ENCODE results near the gene PTPRJ.

Gene PTPRJ

DNA sequence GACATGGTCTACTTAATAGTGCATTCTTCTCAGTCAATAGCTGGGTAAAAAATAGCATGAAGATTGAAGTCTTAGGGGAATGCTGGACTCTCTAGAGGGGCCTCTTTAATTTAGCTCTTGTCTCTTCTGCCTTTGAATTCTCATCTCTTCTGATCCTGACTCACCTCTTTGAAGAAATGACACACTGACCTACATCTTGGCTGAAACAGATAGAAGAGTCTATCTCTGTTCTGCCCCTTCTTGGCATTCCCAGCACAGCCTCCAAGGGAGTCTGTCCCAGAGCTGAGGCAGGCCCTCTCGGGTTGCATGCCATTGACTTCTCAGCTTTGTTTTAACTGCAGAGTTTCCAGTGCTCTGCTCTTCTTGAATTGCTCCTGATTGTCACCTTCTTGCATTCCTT, 55.7 kb downstream of the PTPRJ start:
- H2AFZ ChIP-seq (ENCODE audit: low read length), result no peak overlapping the region
- no peaks in the 10 kb centered on the region for H3F3A ChIP-seq (ENCODE audit: low read depth)
- no peaks in the 10 kb centered on the region for H3K9me3 ChIP-seq (ENCODE audit: insufficient read depth, low read depth, low read length)
- no peak overlapping the region for H3K4me3 ChIP-seq (ENCODE audit: low read length, poor library complexity, severe bottlenecking)
- H4K20me1 ChIP-seq (ENCODE audit: insufficient read depth, low read length, poor library complexity, severe bottlenecking), result no peaks in the 10 kb centered on the region
- no peak overlapping the region for H3K9ac ChIP-seq (ENCODE audit: low read depth, low read length, poor library complexity, severe bottlenecking)
- no peak for TF ChIP-seq EZH2phosphoT487 (IDR thresholded peaks at IDR 0.05; ENCODE audit: borderline replicate concordance)
- H3K27me3 ChIP-seq (ENCODE audit: insufficient read depth, low read length, poor library complexity, severe bottlenecking), result no peaks in the 10 kb centered on the region
- H3K36me3 ChIP-seq (ENCODE audit: insufficient read depth, low read length), result no peaks in the 10 kb centered on the region
- no peaks in the 10 kb centered on the region for H3K4me1 ChIP-seq (ENCODE audit: insufficient read depth, low read length, poor library complexity, severe bottlenecking)
- H3K4me2 ChIP-seq (ENCODE audit: low read depth, low read length, poor library complexity, severe bottlenecking), result no peak overlapping the region
- no peaks in the 10 kb centered on the region for H3K9me2 ChIP-seq (replicated peaks; ENCODE audit: low read depth, low read length)
- no peaks in the 10 kb centered on the region for H3K79me2 ChIP-seq (ENCODE audit: insufficient read depth, low read length)

DNA sequence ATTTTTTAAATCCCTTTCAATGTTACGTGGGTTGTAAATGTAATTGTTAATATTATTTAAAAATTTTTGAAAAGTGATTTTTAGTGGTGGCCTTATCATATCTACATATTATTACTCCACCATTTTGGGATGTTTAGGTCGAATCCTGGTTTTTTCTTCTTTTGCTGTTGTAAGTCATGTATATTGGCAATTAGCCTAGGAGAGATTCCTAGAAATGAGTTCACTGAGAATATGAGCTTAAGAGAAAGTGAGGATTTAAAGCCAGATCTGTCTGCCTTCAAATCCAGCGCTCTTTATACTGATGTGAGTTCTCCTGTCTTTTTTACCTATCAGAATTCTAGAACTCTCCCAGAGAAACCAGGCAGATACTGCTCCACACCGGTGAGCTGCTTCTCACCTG, 56.1 kb downstream of the PTPRJ start:
- no peaks in the 10 kb centered on the region for H4K20me1 ChIP-seq (ENCODE audit: insufficient read depth, low read length, poor library complexity, severe bottlenecking)
- no peak overlapping the region for H3K4me2 ChIP-seq (ENCODE audit: low read depth, low read length, poor library complexity, severe bottlenecking)
- H3K27me3 ChIP-seq (ENCODE audit: insufficient read depth, low read length, poor library complexity, severe bottlenecking), result no peaks in the 10 kb centered on the region
- no peaks in the 10 kb centered on the region for H3K9me3 ChIP-seq (ENCODE audit: insufficient read depth, low read depth, low read length)
- H3F3A ChIP-seq (ENCODE audit: low read depth), result no peaks in the 10 kb centered on the region
- H3K79me2 ChIP-seq (ENCODE audit: insufficient read depth, low read length), result no peaks in the 10 kb centered on the region
- TF ChIP-seq, protein P1, sequence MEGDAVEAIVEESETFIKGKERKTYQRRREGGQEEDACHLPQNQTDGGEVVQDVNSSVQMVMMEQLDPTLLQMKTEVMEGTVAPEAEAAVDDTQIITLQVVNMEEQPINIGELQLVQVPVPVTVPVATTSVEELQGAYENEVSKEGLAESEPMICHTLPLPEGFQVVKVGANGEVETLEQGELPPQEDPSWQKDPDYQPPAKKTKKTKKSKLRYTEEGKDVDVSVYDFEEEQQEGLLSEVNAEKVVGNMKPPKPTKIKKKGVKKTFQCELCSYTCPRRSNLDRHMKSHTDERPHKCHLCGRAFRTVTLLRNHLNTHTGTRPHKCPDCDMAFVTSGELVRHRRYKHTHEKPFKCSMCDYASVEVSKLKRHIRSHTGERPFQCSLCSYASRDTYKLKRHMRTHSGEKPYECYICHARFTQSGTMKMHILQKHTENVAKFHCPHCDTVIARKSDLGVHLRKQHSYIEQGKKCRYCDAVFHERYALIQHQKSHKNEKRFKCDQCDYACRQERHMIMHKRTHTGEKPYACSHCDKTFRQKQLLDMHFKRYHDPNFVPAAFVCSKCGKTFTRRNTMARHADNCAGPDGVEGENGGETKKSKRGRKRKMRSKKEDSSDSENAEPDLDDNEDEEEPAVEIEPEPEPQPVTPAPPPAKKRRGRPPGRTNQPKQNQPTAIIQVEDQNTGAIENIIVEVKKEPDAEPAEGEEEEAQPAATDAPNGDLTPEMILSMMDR (conservative IDR thresholded peaks at IDR 0.05; ENCODE audit: low read length), result no peak
- no peak for TF ChIP-seq EZH2phosphoT487 (IDR thresholded peaks at IDR 0.05; ENCODE audit: borderline replicate concordance)
- no peaks in the 10 kb centered on the region for H3K4me1 ChIP-seq (ENCODE audit: insufficient read depth, low read length, poor library complexity, severe bottlenecking)
- H3K4me3 ChIP-seq (ENCODE audit: low read length, poor library complexity, severe bottlenecking), result no peak overlapping the region
- H3K36me3 ChIP-seq (ENCODE audit: insufficient read depth, low read length), result no peaks in the 10 kb centered on the region
- no peak overlapping the region for H2AFZ ChIP-seq (ENCODE audit: low read length)
- no peaks in the 10 kb centered on the region for H3K9me2 ChIP-seq (replicated peaks; ENCODE audit: low read depth, low read length)
- H3K9ac ChIP-seq (ENCODE audit: low read depth, low read length, poor library complexity, severe bottlenecking), result no peak overlapping the region

DNA sequence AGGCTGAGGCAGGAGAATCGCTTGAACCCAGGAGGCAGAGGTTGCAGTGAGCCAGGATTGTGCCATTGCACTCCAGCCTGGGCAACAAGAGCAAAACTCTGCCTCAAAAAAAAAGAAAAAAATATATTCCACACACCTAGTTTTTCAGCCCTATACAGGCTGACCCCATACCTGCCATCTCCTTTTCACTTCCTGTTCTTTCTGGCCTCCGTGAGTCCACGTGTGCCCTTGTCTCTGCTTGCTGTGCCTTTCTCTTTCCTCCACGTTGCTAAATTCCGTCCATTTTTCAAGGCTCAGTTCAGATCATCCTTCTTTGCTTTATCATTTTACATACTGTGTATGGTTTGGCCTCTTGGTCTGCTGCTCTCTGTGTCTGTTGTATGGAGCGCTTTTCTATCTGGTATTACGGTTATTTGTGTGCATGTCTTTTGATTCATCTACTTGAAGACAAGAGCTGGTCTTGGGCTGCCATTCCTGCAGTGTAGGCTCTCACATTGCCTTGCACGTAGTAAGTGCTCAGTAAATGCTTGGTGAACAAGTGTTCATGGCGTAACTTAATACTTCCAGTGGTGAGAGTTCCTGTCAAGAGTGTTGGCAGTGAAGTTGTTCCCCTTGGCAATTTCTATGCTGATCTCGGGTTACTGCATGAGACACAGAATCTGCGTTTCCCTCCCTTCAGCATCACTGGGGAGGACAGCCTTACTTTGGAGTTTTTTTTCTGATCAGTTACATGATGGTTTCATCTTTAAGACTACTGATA, 57.5 kb downstream of the PTPRJ start:
- H3K4me3 ChIP-seq (ENCODE audit: low read length, poor library complexity, severe bottlenecking), result no peak overlapping the region
- H3K4me1 ChIP-seq (ENCODE audit: insufficient read depth, low read length, poor library complexity, severe bottlenecking), result no peaks in the 10 kb centered on the region
- no peaks in the 10 kb centered on the region for H3K27me3 ChIP-seq (ENCODE audit: insufficient read depth, low read length, poor library complexity, severe bottlenecking)
- H3K4me2 ChIP-seq (ENCODE audit: low read depth, low read length, poor library complexity, severe bottlenecking), result no peak overlapping the region
- no peaks in the 10 kb centered on the region for H3K79me2 ChIP-seq (ENCODE audit: insufficient read depth, low read length)
- H3K9me2 ChIP-seq (replicated peaks; ENCODE audit: low read depth, low read length), result no peaks in the 10 kb centered on the region
- no peak for TF ChIP-seq EZH2phosphoT487 (IDR thresholded peaks at IDR 0.05; ENCODE audit: borderline replicate concordance)
- TF ChIP-seq, protein P1 (conservative IDR thresholded peaks at IDR 0.05; ENCODE audit: low read length), result no peak
- H4K20me1 ChIP-seq (ENCODE audit: insufficient read depth, low read length, poor library complexity, severe bottlenecking), result no peaks in the 10 kb centered on the region
- no peaks in the 10 kb centered on the region for H3K9me3 ChIP-seq (ENCODE audit: insufficient read depth, low read depth, low read length)
- no peaks in the 10 kb centered on the region for H3F3A ChIP-seq (ENCODE audit: low read depth)
- no peaks in the 10 kb centered on the region for H3K36me3 ChIP-seq (ENCODE audit: insufficient read depth, low read length)
- H2AFZ ChIP-seq (ENCODE audit: low read length), result no peak overlapping the region
- H3K9ac ChIP-seq (ENCODE audit: low read depth, low read length, poor library complexity, severe bottlenecking), result no peak overlapping the region

Data from Loucy (cell line).